Measurements from ENCODE around the gene FOXN4.

Gene FOXN4

DNA sequence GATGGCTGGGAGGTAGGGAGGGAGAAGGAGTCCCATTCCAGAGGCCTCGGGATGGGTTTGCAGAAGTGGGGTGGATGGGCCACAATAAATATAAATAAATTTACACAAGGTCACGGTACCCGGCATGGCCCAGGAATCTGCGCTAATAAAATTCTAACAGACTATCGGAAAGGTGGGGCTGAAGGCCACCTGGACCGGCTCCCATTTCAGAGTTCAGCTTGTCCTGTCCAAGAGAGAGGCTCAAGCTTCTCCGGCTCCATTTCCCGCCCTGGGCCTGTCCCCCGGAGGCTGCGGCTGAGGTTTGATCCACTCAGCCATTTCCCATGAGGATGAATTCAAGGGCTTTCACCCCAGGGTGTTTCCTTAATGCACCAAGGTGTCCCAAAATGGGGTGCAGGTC lies 30.2 kb downstream of the FOXN4 start:
- H3K27ac Mint-ChIP-seq, result no peak overlapping the region
- H3K27me3 Mint-ChIP-seq, result no peaks in the 10 kb centered on the region
- no peaks in the 10 kb centered on the region for H3K9me3 Mint-ChIP-seq
- H3K36me3 Mint-ChIP-seq (ENCODE audit: low read depth), result no peaks in the 10 kb centered on the region
- DNase-seq, result no peak
- no peak overlapping the region for H3K4me3 Mint-ChIP-seq
- H3K4me1 Mint-ChIP-seq (ENCODE audit: low read depth), result no peaks in the 10 kb centered on the region

- Mint-ChIP-seq H3K27ac (no peak overlapping the region), H3K9me3 (no peaks in the 10 kb centered on the region), H3K36me3 (ENCODE audit: low read depth) (no peaks in the 10 kb centered on the region), H3K27me3 (peaks cover 4% of the 10 kb centered on the region), H3K4me3 (no peak overlapping the region), H3K4me1 (ENCODE audit: low read depth) (no peaks in the 10 kb centered on the region)
- DNase-seq, result no peak
Observed at GRCh38 chr12:109277899-109278762, 31.0 kb downstream of the FOXN4 start.

DNA sequence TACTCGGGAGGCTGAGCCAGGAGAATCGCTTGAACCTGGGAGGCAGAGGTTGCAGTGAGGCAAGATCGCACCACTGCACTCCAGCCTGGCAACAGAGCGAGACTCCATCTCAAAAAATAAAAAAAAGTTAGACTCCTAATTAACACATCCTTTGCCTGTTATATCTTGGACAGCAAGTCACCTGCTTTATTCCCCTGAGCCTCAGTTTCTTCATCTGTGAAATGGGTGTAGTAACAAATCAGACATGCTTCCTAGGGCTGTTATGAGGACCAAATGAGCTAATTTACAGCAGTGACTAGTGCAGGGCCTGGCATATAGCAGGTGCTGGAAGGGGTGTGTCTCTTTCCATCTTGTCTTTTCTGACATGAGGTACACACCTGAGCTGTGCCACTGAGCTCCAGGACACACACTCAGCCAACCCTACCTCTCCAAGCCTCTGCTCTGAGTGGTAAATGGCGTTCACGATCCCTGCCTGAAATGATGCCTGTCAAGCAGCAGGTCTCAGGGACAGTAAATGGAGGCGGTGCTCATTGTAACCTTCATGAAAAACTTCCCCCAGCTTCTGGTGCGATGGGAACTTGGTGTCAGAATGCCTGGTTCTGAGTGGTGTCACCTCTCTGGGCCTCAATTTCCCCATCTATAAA lies 31.7 kb downstream of the FOXN4 start:
- no peak for DNase-seq
- H3K9me3 Mint-ChIP-seq, result no peaks in the 10 kb centered on the region
- H3K4me1 Mint-ChIP-seq (ENCODE audit: low read depth), result no peaks in the 10 kb centered on the region
- H3K27ac Mint-ChIP-seq, result no peak overlapping the region
- peaks cover 4% of the 10 kb centered on the region for H3K27me3 Mint-ChIP-seq
- no peaks in the 10 kb centered on the region for H3K36me3 Mint-ChIP-seq (ENCODE audit: low read depth)
- H3K4me3 Mint-ChIP-seq, result no peak overlapping the region

- no peaks in the 10 kb centered on the region for H3K9me3 Mint-ChIP-seq
- no peak overlapping the region for H3K27ac Mint-ChIP-seq
- no peaks in the 10 kb centered on the region for H3K4me1 Mint-ChIP-seq (ENCODE audit: low read depth)
- H3K4me3 Mint-ChIP-seq, result no peak overlapping the region
- H3K36me3 Mint-ChIP-seq (ENCODE audit: low read depth), result no peaks in the 10 kb centered on the region
- peaks cover 4% of the 10 kb centered on the region for H3K27me3 Mint-ChIP-seq
- no peak for DNase-seq
Observed at GRCh38 chr12:109276160-109276559, 32.9 kb downstream of the FOXN4 start.

GRCh38 chr12:109275173-109275572 lies 33.9 kb downstream of the FOXN4 start:
- H3K4me3 Mint-ChIP-seq, result no peak overlapping the region
- H3K9me3 Mint-ChIP-seq, result peaks cover 5% of the 10 kb centered on the region
- no peak for DNase-seq
- peaks cover 4% of the 10 kb centered on the region for H3K27me3 Mint-ChIP-seq
- H3K27ac Mint-ChIP-seq, result no peak overlapping the region
- H3K4me1 Mint-ChIP-seq (ENCODE audit: low read depth), result no peaks in the 10 kb centered on the region
- H3K36me3 Mint-ChIP-seq (ENCODE audit: low read depth), result no peaks in the 10 kb centered on the region

- H3K27ac Mint-ChIP-seq, result no peak overlapping the region
- peaks cover 4% of the 10 kb centered on the region for H3K27me3 Mint-ChIP-seq
- H3K4me1 Mint-ChIP-seq (ENCODE audit: low read depth), result no peaks in the 10 kb centered on the region
- no peaks in the 10 kb centered on the region for H3K36me3 Mint-ChIP-seq (ENCODE audit: low read depth)
- DNase-seq, result no peak
- H3K9me3 Mint-ChIP-seq, result peaks cover 7% of the 10 kb centered on the region
- H3K4me3 Mint-ChIP-seq, result no peak overlapping the region
Observed at GRCh38 chr12:109274381-109274780, 34.7 kb downstream of the FOXN4 start.

- Mint-ChIP-seq H3K4me1 (ENCODE audit: low read depth) (no peaks in the 10 kb centered on the region), H3K27ac (no peak overlapping the region), H3K9me3 (peaks cover 7% of the 10 kb centered on the region), H3K36me3 (ENCODE audit: low read depth) (no peaks in the 10 kb centered on the region), H3K4me3 (no peak overlapping the region), H3K27me3 (peaks cover 4% of the 10 kb centered on the region)
- no peak for DNase-seq
Observed at GRCh38 chr12:109273354-109273753, 35.7 kb downstream of the FOXN4 start.

GRCh38 chr12:109271418-109271817 lies 37.7 kb downstream of the FOXN4 start:
- Mint-ChIP-seq H3K36me3 (ENCODE audit: low read depth) (peaks cover 7% of the 10 kb centered on the region), H3K27me3 (peaks cover 4% of the 10 kb centered on the region), H3K4me3 (no peak overlapping the region), H3K27ac (no peak overlapping the region), H3K4me1 (ENCODE audit: low read depth) (no peaks in the 10 kb centered on the region), H3K9me3 (peaks cover 7% of the 10 kb centered on the region)
- DNase-seq, result no peak

GRCh38 chr12:109270494-109270893 lies 38.6 kb downstream of the FOXN4 start:
- peaks cover 16% of the 10 kb centered on the region for H3K36me3 Mint-ChIP-seq (ENCODE audit: low read depth)
- no peak overlapping the region for H3K4me3 Mint-ChIP-seq
- no peaks in the 10 kb centered on the region for H3K4me1 Mint-ChIP-seq (ENCODE audit: low read depth)
- no peak overlapping the region for H3K27ac Mint-ChIP-seq
- DNase-seq, result no peak
- peaks cover 7% of the 10 kb centered on the region for H3K9me3 Mint-ChIP-seq
- H3K27me3 Mint-ChIP-seq, result peaks cover 4% of the 10 kb centered on the region

GRCh38 chr12:109269428-109269827 lies 39.7 kb downstream of the FOXN4 start:
- no peak for DNase-seq
- Mint-ChIP-seq H3K4me1 (ENCODE audit: low read depth) (no peaks in the 10 kb centered on the region), H3K9me3 (peaks cover 7% of the 10 kb centered on the region), H3K27ac (no peak overlapping the region), H3K4me3 (no peak overlapping the region), H3K36me3 (ENCODE audit: low read depth) (peaks cover 22% of the 10 kb centered on the region), H3K27me3 (peaks cover 4% of the 10 kb centered on the region)

DNA sequence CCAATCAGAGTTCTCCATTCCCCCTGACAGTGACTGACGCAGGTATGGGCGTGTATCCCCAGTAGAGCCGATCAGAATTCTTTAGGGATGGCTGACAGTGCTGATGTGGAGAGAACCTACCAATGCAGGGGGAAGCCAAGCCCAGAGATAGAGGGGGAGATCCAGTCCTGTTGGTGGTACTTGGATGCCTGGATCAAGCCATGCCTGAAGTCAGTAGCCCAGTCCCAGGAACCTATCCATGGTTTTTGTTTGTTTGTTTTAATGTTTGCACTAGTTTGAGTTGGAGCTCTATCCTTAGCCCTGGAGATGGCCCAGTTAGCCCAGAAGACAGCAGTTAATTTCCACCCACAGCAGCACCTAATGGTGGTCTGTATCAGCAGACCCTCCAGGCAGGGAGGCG lies 40.2 kb downstream of the FOXN4 start:
- Mint-ChIP-seq H3K4me1 (ENCODE audit: low read depth) (no peaks in the 10 kb centered on the region), H3K27ac (no peak overlapping the region), H3K4me3 (no peak overlapping the region), H3K9me3 (peaks cover 7% of the 10 kb centered on the region), H3K36me3 (ENCODE audit: low read depth) (peaks cover 28% of the 10 kb centered on the region), H3K27me3 (peaks cover 4% of the 10 kb centered on the region)
- no peak for DNase-seq

- no peaks in the 10 kb centered on the region for H3K4me1 Mint-ChIP-seq (ENCODE audit: low read depth)
- DNase-seq, result no peak
- H3K36me3 Mint-ChIP-seq (ENCODE audit: low read depth), result peaks cover 38% of the 10 kb centered on the region
- no peaks in the 10 kb centered on the region for H3K27me3 Mint-ChIP-seq
- H3K4me3 Mint-ChIP-seq, result no peak overlapping the region
- no peak overlapping the region for H3K27ac Mint-ChIP-seq
- peaks cover 7% of the 10 kb centered on the region for H3K9me3 Mint-ChIP-seq
Observed at GRCh38 chr12:109267361-109267760, 41.7 kb downstream of the FOXN4 start.

DNA sequence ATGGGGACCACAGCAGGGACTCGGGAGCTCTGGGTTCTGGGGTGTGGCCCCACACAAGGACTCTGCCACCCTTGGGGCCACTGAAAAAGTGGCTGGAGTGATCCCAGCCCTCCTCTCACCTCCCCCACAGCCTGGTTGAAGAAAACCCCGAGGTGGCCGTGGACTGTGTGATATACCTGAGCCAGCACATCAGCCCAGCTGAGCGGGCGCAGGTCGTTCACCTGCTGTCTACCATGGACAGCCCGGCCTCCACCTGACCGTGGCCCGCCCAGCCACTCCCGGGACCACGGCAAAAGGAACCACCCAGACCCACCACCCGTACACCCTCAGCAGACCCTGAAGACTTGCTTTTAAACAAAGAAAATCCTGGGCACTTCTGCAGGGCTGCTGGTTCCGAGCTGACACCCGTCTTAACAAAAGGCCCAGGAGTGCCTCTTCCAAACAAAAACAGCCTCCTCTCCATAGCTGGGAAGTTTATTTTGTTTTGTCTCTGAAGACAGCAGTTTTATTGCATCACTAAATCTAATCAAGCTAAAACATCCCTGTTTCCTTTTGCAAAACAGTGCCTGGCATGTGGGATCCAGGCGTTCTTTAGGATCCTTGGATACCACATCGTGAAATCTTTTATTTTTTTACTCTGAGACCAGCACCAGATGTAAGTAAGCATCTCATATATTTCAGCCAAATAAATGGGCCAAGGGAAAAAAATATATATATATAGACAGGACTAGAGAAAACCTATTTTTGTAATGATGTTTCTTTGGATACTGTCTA lies 42.8 kb downstream of the FOXN4 start:
- Mint-ChIP-seq H3K36me3 (ENCODE audit: low read depth) (peaks cover 45% of the 10 kb centered on the region), H3K9me3 (peaks cover 7% of the 10 kb centered on the region), H3K4me1 (ENCODE audit: low read depth) (no peaks in the 10 kb centered on the region), H3K27me3 (no peaks in the 10 kb centered on the region), H3K4me3 (no peak overlapping the region), H3K27ac (no peak overlapping the region)
- no peak for DNase-seq

- Mint-ChIP-seq H3K4me3 (no peak overlapping the region), H3K4me1 (ENCODE audit: low read depth) (no peaks in the 10 kb centered on the region), H3K27me3 (no peaks in the 10 kb centered on the region), H3K27ac (no peak overlapping the region), H3K9me3 (peaks cover 2% of the 10 kb centered on the region), H3K36me3 (ENCODE audit: low read depth) (peaks cover 57% of the 10 kb centered on the region)
- no peak for DNase-seq
Observed at GRCh38 chr12:109264943-109265650, 44.0 kb downstream of the FOXN4 start.
